NCI-H446 (cell line): Measurements from ENCODE around the gene PLA2G6.
"Not testable (repeated sequence)": the region's sequence is repeated elsewhere in the genome, so short reads cannot be mapped to it uniquely, and the experiment has no call there.

Experiments used
- DNase-seq, 2 experiments: peaks; one replicate each; lab custom pipeline; 2025; lab: John Stamatoyannopoulos, UW

The PLA2G6 gene

GRCh38 chr22:38132136-38132535 lies 49.5 kb downstream of the PLA2G6 start:
- DNase-seq, result no peak

- DNase-seq, result no peak
Measured at GRCh38 chr22:38131399-38131798, 50.2 kb downstream of the PLA2G6 start.

DNA sequence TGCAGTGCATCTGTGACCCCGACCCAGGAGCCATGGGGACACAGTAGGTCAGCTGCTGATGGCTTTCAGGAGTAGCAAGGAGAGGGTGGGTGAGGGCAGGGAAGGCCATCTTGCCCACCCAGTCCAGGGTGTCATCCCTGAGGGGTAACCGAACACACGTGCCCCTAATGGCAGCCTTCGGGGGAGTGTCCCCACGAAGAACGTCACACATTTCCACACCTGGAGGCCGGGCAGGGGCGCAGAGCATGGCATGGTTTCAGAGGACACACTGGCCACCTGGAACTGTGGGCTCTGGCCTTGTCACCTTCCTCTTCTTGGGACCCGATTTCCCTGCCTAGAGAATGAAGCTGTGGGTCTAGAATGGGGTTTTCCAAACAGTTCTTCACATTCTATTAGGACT lies 51.8 kb downstream of the PLA2G6 start:
- DNase-seq, result no peak

- DNase-seq, result no peak
Measured at GRCh38 chr22:38129021-38129420, 52.6 kb downstream of the PLA2G6 start.

- no peak for DNase-seq
Measured at GRCh38 chr22:38127869-38128268, 53.8 kb downstream of the PLA2G6 start.

- no peak for DNase-seq
Measured at GRCh38 chr22:38126928-38127668, 54.5 kb downstream of the PLA2G6 start.

DNA sequence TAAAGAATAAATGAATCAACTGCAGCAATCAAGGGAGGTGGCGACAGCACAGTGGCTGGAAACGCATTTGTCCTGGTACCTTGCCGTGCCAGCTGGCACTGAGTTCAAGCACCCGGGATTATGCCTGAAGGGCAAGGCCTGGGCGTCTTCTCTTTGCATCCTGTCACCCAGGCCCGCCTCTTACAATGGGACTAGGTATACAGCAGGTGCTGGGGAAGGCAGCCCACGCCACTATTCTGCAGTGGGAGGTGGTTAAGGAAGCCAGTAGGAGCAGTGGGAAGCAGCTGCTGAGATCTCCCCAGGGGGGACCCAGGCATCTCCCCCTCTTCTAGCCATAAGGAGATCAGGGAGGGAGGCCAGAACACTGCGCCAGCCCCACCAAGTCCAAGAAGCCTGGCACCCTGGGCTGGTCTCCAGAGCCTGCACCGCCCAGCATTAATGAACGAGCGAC lies 55.9 kb downstream of the PLA2G6 start:
- DNase-seq, result peak; percentile 67 to 82

DNA sequence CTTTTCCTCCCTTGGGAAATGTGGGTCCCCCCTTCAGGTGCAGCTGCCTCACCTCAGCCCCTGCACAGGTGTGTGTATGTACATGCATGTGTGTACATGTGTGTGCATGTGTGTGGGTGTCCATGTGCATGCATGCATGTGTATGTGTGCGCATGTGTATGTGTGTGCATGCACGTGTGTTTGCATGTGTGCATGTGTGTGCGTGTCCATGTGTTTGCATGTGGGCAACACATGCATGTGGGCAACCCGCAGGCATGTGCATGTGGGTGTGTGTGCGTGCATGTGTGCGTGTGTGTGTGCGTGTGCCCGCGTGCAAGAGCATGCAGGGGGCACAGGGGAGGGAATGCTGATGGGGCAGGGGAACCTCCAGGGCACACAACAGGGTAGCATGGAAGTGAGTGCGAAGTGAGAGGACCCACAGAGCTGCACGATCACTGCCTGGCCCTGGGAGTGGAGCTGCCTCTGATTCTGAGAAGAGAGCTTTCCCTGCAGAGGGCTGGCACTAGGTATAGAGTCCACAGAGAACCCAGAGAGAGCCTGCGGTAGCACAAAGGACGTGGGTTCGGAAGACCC lies 56.5 kb downstream of the PLA2G6 start:
- DNase-seq, result no peak

DNA sequence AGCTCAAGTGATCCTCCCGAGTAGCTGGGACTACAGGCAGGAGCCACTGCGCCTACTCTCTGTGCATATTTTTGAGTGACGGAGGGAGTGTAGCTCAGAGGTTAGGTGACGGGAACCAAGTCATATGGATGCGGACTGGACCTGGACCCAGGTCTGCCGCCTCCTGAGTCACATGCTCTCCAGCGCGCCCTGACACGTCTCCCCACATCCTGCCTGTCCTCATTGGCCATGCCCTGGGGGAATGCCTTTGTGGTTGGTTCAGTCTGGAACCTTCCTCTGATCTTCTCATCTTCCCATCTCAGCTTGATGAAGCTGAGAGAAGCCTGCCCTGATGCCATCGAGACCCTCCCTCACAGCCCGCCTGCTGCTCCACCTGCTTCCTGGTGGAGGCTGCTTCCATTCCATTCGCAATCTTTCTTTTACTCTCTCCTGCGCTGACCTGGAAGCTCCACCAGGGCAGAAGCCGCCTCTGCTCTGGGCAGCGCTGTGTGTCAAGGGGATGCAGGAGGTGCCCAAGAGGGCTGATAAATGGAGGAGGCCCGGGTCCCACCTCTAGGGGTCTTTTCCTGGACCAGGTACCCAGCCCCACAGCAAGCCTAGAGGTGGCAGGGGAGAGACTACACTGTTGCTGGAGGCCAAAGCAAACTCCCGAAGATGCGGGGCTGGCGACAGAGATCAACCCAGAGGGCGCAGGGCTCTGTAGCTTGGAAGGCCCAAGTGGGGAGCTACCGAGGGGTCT lies 57.2 kb downstream of the PLA2G6 start:
- no peak for DNase-seq

- DNase-seq, result no peak
Measured at GRCh38 chr22:38122616-38123015, 59.0 kb downstream of the PLA2G6 start.

- DNase-seq, result no peak
Measured at GRCh38 chr22:38120359-38121110, 61.1 kb downstream of the PLA2G6 start.

- DNase-seq, result not testable (repeated sequence)
Measured at GRCh38 chr22:38118747-38119146, 62.9 kb downstream of the PLA2G6 start.

- DNase-seq, result no peak
Measured at GRCh38 chr22:38118182-38118581, 63.4 kb downstream of the PLA2G6 start.

GRCh38 chr22:38117556-38117955 lies 64.1 kb downstream of the PLA2G6 start:
- DNase-seq, result not testable (repeated sequence)

DNA sequence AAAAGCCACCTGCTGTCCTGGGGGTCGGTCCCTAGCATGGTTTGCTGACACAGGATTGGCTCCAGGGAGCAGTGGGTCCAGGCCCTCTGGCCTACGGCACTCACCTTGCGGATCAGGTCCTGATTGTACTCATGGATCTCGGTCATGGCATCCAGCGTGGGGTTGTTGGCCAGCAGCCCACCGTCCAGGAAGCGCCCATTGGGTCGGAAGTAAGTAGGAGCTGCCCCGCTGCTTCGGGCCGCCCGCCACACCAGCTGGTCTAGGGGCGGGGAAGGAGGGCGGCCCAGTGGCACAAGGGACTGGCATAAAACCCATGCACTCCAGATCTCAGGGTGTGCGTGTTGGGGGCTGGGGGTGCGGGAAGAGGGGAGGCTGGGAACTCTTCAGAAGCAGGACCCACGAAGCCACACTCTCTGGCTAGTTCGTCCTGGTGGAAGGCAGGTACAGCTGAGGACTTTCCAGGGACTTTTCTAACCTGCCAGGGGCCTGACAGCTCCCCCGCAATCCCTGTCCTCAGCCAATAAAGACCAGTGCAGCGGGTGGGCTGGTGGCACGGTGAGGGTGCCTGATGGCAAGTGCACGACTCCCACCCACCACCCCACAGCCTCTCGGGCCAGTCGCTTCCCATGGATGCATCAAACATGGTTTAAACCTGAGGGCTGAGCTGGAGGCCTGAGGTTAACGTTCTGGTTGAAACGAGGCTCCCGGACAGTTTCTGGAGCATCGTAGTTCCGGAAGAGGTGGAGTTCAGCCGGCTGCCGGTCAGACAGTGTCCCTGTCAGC lies 66.0 kb downstream of the PLA2G6 start:
- DNase-seq, result peak; percentile 18 to 72

DNA sequence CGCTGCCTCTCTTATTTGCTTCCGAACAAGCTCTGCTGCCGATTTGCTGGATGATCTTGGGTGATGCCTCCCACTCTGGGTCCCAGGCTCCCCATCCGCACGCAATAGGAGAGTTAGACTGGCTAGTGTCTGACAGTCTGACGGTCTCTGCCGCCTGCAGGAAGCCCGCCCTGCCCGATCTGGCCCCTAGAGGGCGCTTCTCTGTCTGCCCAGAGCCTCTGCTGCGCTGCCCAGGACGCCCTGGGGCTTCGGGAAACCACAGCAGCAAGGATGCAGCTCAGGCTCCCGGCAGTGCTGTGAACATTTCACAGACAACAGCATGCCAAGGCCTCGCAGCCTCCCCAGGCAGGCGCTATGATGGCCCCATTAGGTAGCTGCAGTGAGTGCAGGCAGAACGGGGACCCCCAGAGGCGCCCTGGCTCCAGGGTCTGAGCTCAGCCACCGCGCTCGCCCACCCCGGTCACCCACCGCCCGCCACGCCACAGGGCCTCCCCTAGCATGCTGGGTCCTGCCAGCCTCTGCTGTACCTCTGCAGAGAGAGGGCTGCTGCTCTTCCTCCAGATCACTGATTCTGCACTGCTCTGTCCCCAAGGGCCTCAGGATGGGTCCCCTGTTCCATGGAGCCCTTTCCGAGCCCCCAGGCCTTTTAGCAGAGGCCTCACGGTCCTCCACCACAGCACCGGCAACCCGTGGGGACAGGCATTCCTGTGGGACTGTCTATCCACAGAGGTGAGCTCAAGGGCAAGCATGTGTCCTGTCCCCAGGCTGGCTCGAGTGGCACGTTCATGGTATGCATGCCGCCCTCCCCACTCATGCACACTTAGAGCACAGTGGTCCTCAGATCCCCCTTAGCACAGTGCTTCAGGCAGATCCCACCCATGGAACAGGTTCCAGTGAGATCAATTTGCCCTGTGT lies 66.9 kb downstream of the PLA2G6 start:
- peak in 1 of 2 experiments; percentile 74 for DNase-seq

DNA sequence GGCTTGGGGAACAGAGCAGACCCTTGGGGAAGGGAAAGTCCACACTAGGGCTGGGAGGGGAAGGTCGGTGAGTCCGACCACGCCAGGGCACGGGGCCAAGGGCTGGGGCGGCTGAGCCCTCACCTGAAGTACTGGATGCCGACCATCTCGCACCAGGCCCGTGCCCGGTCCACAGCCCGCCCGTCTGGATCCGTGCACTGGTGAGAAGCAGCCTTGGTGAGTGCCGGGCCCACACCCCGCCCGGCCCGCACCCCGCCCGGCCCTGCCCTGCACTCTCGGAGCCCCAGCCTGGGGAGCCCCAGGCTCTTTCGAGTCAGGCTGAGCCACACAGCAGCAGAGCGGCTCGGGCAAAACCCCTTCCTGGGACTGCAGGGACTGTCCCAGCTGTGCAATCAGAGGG lies 69.2 kb downstream of the PLA2G6 start:
- no peak for DNase-seq

DNA sequence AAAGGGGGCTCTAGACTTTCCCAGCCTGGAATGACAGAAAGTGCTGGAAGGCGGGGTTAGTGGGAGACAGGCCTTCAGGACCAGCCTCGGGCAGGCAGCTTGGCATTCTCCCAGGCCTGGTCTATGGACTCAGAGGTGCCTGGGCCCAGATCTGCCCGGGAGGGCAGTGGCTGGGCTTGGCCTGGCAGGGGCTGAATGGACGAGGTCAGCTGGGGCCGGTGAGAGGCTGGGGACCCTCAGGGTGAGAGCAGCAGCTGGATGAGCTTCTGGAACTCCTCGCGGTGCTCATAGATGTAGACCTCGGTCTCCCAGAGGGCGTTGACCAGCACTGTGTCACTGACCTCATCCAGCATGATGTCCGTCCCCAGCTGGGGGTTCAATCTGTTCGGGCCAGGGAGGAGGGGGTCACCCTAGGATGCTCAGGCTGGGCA lies 69.7 kb downstream of the PLA2G6 start:
- DNase-seq, result no peak

GRCh38 chr22:38110863-38111852 lies 70.5 kb downstream of the PLA2G6 start:
- DNase-seq, result no peak
